GM23338 (cell line): ENCODE data around the gene LYRM7.
"Not testable (repeated sequence)": the region's sequence is repeated elsewhere in the genome, so short reads cannot be mapped to it uniquely, and the experiment has no call there.

Experiments used
- EZH2 ChIP-seq: fragments of 200-600 bp; sonication (generic); IDR thresholded peaks from one replicate; pipeline ENCODE4 v1.8.0; 2017; ENCODE audit warnings: antibody characterized with exemption, mild to moderate bottlenecking, low read depth; ENCODE audit not compliant: unreplicated experiment
- POLR2AphosphoS5 ChIP-seq: IDR thresholded peaks from 2 replicates; pipeline ENCODE4 v1.6.1; 2016; ENCODE audit warnings: antibody characterized with exemption, low read depth
- TF ChIP-seq, protein P1 (sequence below), 2 experiments: fragments of 200-600 bp in 1 of 2; sonication (generic) in 1 of 2; conservative IDR thresholded peaks; 2 replicates each; pipeline versions ENCODE4 v1.5.1 to v1.6.1; 2016 to 2017; ENCODE audit warnings: antibody characterized with exemption in 2 of 2, low read depth in 2 of 2, mild to moderate bottlenecking in 2 of 2, moderate library complexity in 1 of 2
- TF ChIP-seq, protein P2 (sequence below): IDR thresholded peaks from one replicate; pipeline ENCODE4 v1.6.1; 2018; ENCODE audit warnings: antibody characterized with exemption; ENCODE audit not compliant: unreplicated experiment

DNA sequence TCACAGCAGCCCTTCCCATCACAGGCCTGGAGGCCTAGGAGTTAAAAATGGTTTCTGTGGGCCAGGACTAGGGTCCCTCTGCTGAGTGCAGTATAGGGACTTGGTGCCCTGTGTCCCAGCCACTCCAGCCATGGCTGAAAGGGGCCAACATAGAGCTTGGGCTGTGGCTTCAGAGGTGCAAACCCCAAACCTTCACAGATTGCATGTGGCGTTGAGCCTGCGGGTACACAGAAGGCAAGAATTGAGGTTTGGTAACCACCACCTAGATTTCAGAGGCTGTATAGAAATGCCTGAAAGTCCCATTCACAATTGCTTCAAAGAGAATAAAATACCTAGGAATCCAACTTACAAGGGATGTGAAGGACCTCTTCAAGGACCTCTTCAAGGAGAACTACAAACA, 43.5 kb upstream of the LYRM7 start:
- TF ChIP-seq, protein P1, sequence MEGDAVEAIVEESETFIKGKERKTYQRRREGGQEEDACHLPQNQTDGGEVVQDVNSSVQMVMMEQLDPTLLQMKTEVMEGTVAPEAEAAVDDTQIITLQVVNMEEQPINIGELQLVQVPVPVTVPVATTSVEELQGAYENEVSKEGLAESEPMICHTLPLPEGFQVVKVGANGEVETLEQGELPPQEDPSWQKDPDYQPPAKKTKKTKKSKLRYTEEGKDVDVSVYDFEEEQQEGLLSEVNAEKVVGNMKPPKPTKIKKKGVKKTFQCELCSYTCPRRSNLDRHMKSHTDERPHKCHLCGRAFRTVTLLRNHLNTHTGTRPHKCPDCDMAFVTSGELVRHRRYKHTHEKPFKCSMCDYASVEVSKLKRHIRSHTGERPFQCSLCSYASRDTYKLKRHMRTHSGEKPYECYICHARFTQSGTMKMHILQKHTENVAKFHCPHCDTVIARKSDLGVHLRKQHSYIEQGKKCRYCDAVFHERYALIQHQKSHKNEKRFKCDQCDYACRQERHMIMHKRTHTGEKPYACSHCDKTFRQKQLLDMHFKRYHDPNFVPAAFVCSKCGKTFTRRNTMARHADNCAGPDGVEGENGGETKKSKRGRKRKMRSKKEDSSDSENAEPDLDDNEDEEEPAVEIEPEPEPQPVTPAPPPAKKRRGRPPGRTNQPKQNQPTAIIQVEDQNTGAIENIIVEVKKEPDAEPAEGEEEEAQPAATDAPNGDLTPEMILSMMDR (conservative IDR thresholded peaks at IDR 0.05; ENCODE audit: low read depth in 2 of 2), result not testable (repeated sequence)
- TF ChIP-seq POLR2AphosphoS5, EZH2: not testable (repeated sequence)
- TF ChIP-seq, protein P2, sequence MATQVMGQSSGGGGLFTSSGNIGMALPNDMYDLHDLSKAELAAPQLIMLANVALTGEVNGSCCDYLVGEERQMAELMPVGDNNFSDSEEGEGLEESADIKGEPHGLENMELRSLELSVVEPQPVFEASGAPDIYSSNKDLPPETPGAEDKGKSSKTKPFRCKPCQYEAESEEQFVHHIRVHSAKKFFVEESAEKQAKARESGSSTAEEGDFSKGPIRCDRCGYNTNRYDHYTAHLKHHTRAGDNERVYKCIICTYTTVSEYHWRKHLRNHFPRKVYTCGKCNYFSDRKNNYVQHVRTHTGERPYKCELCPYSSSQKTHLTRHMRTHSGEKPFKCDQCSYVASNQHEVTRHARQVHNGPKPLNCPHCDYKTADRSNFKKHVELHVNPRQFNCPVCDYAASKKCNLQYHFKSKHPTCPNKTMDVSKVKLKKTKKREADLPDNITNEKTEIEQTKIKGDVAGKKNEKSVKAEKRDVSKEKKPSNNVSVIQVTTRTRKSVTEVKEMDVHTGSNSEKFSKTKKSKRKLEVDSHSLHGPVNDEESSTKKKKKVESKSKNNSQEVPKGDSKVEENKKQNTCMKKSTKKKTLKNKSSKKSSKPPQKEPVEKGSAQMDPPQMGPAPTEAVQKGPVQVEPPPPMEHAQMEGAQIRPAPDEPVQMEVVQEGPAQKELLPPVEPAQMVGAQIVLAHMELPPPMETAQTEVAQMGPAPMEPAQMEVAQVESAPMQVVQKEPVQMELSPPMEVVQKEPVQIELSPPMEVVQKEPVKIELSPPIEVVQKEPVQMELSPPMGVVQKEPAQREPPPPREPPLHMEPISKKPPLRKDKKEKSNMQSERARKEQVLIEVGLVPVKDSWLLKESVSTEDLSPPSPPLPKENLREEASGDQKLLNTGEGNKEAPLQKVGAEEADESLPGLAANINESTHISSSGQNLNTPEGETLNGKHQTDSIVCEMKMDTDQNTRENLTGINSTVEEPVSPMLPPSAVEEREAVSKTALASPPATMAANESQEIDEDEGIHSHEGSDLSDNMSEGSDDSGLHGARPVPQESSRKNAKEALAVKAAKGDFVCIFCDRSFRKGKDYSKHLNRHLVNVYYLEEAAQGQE, result not testable (repeated sequence)
